GM19023 (cell line): ENCODE results near the gene RANGAP1.
"Not testable (repeated sequence)": the region's sequence is repeated elsewhere in the genome, so short reads cannot be mapped to it uniquely, and the experiment has no call there.

ENCODE experiments used
- ATAC-seq: cut with Tn5 transposase; IDR thresholded peaks from one replicate; pipeline ENCODE4 v1.9.1; 2021; ENCODE audit warnings: mild to moderate bottlenecking, moderate library complexity; ENCODE audit not compliant: unreplicated experiment

Gene RANGAP1

DNA sequence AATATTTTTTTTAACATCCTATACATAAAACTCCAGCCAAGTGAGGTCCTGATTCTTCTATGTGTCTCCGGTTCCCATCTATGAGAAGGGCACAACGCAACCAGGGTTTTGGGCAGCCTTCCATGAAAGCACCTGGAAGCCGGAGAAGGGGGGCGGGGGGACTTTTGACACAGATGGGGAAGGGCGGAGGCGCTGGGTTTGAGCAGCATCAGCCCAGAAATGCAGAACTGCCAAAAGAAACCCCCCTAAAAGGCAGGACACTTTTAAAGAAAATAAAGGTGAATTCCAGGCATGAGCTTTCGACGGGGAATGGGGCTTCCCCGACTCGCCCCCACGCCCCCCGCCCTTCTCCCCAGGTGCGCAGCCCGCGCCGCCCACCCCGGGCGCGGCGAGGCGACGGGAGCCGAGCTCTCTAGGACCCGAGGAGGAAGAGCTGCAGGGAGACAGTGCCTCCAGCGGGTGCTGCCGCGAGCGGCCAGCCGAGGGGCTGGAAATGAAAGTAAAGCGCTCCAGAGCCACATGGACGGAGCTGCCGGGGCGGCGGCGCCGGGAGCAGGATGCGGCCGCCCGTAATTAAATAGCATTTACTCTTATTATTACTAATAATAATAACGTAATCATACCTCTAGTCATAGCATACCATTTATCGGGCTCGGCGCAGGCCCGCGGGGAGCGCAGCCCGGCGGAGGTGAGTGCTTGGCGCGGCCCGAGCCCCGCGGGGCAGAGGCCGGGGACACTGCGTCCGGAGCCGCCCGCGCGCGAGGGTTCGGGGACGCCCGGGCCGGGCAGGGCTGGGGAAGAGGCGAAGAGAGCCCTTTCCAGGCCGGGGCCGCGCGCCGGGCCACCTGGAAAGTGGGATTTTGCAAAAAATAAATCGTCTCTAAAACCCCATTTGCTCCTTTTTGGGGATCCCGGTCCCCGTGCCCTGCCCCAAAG is 15.4 kb upstream of the RANGAP1 start, which contains the start of gene ZC3H7B:
Gene ZC3H7B, plus strand, starts transcription at position 441 of the 936 bp plus-strand sequence. CDS start 19,136 bp downstream, outside the sequence.
- ATAC-seq = peak; percentile 87

DNA sequence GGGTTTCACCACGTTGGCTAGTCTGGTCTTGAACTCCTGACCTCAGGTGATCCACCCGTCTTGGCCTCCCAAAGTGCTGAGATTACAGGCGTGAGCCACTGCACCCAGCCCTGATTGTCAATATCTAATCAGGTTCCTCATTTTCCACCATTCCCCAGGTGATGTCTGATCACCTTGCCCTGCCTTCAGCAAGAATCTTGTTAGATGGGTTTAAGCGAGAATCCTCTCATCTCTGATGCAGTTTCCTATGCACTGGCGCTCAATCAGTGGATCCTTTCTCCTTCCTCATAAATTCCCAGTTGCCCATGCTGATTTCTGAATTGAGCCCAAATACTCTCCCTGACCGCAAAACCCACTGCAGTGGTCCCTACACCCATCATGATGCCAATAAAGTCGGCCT is 14.7 kb upstream of the RANGAP1 start:
- no peak for ATAC-seq

DNA sequence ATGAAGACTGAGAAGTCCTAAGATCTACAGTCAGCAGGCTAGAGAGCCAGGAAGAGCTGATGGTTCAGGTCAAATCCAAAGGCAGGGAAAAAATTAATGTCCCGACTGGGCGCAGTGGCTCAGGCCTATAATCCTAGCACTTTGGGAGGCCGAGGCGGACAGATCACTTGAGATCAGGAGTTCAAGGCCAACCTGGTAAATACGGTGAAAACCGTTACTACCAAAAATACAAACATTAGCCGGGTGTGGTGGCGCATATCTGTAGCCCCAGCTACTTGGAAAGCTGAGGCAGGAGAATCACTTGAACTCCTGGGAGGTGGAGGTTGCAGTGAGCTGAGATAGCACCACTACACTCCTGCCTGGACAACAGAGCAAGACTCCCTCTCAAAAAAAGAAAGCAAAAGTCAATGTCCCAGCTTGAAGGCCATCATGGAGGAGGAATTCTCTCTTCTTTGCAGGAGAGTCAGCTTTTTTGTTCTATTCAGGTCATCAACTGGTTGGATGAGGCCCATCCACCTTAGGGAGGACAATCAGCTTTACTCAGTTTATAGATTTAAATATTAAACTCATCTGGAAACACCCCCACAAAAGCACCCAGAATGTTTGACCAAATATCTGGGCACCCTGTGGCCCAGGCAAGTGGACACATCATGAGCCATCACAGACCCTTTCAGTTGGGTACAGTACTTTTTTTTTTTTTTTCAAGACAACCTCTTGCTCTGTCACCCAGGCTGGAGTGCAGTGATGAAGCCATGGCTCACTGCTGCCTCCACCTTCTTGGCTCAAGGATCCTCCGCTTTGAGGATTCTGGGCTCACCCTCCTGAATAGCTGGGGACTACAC is 11.1 kb upstream of the RANGAP1 start:
- no peak for ATAC-seq

DNA sequence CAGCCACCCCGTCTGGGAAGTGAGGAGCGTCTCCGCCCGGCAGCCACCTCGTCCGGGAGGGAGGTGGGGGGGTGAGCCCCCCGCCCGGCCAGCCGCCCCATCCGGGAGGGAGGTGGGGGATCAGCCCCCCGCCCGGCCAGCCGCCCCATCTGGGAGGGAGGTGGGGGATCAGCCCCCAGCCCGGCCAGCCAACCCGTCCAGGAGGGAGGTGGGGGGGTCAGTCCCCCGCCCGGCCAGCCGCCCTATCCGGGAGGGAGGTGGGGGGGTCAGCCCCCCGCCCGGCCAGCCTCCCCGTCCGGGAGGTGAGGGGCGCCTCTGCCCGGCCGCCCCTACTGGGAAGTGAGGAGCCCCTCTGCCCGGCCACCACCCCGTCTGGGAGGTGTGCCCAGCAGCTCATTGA is 8.8 kb upstream of the RANGAP1 start:
- ATAC-seq = not testable (repeated sequence)

DNA sequence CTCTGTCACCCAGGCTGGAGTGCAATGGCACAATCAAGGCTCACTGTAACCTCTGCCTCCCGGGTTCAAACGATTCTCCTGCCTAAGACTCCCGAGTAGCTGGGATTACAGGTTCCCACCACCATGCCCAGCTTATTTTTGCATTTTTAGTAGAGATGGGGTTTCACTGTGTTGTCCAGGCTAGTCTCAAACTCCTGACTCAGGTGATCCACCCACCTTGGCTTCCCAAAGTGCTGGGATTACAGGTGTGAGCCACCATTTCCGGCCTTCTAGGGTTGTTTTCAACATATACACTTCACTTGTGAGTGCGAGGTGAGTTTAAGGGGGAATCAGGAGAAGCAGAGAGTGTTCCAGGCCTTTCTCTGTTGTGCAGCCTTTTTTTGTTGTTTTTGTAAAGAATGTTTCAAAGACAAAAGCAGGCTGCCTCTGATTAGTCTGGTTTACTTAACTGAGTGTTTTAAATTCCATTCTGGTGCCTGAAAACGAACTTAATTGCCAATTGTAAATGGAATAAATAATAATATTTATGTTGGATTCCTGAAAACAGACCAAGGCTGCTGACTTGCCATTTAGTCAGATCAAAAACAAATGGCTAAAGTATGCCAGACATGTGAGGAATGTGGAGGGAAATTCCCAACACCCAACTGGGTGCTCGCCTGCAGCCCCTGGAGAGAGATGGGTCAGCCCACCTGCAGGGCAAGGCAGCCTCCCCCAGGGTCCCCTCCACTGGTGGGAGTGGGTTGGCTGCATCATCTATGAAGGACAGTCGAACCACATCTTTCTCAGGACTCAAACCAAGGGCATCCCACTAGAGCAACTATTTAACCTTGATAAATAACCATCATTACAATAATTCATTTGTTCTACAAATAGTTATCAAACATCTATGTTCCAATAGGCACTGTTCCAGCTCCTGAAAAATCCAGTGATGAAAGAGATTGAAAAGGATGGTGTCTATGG is 4.6 kb upstream of the RANGAP1 start:
- no peak for ATAC-seq

DNA sequence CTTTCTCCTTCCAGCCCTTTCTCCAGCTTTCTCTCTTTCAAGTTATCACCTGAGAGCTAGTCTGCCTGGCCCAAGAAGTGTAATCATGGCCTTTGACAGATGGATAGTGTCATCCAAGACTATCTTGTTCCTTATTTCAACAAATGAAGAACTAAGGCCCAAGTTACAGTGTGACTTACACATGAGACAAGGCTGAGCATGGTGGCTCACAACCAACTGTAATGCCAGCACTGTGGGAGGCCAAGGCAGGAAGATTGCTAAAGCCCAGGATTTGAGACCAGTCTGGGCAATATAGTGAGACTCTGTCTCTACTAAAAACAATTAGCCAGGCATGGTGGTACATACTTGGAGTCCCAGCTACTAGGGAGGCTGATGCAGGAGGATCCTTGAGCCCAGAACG is 3.7 kb upstream of the RANGAP1 start:
- ATAC-seq = no peak

DNA sequence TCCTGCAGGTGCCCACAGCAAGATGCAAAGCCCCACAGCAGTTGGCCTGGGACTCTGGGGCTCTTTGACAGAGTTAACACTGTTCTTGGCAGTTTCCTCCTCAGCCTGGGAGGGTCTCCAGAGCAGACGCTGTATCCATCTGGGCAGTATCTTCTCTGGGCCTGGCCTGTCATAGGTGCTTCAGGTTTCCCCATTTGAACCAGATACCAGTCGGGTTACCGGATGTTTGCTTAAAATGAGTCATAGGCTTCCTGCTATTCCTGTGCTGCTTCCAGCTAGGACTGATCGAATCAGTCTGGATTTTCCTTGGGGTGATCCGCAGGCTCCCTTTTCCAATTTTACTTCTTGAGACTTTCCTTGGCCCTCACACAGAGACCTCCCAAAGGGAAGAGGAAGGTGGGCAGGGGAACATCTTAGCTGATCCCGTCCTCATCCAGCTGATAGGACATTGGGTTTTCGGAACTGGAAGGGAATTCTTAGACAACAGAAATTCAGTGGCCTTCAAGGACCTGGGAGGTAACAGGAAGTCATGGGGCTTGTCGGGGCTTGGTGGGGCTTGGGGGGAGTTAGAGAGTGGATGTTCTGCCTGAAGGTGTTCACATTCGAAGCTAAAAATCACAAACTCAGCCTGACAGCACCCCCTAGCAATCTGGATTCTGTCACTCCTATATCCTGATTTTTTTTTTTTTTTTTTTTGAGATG is 2.4 kb upstream of the RANGAP1 start:
- no peak for ATAC-seq

DNA sequence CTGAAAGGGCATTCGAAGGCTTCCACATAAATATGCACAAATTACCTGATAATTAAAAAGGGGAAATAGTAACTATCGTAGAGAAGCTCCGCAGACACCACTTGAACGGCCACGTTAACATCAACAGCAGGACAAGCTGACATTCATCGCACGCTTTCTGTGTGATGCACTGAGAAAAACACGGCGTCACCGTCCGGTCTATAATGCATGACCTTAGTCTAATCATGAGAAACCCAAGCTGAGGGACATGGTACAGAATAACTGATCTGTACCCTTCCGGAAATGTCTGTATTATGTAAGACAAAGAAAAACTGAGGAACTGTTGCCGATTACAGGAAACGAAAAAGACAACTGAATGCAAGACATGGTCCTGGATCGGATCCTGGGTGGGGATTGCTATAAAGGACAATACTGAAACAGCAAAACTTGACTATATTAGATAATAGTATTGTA is 678 bp upstream of the RANGAP1 start:
- peak; percentile 16 for ATAC-seq

DNA sequence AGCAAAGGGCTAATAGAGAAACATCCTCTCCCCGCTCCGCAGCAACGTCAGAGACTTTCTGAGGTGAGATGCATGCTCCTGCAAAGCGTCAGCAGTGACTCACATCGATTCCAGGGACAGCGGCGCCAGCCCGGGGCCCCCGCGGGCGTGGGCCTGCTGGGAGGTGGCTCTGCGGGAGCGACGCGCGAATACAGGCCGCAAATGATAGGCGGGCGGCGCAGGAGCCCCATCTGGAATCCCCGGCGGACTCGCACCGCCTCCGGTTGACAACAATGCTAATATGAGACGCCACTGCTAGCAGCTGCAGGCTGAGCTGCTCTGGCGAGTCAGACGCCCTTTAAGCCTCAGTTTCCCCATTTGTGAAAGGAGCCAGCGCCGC is 557 bp downstream of the RANGAP1 start:
- peak; percentile 10 for ATAC-seq

DNA sequence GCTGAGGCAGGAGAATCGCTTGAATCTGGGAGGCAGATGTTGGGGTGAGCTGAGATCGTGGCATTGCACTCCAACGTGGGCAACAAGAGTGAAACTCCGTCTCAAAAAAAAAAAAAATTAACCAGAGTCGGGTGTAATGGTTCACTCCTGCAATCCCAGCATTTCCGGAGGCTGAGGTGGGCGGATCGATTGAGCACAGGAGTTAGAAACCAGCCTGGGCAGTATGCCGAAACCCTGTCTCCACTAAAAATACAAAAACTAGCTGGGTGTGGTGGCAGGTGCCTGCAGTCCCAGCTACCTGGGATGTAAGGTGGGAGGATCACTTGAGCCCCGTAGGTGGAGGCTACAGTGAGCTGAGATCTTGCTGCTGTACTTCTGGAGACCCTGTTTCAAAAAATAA is 1.5 kb downstream of the RANGAP1 start:
- no peak for ATAC-seq

DNA sequence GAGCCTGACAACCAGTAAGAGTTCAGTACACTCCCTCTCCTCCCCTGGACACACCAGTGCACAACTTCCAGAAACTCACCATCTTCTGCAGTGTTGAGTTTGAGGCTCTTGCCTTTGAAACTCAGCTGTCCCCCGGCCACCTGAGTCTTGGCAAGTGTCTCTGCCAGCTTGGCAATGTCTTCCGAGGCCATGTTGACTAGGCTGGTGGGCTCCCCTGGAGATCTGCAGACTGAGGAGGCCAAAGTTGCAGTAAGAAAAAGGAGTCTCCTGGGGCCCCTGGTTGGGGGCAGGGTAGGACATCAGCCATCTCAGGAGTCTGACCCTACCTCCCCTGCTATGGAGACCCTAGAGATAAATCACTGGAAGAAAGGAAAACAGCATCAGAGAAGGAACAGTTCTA is 5.1 kb downstream of the RANGAP1 start:
- ATAC-seq = no peak

DNA sequence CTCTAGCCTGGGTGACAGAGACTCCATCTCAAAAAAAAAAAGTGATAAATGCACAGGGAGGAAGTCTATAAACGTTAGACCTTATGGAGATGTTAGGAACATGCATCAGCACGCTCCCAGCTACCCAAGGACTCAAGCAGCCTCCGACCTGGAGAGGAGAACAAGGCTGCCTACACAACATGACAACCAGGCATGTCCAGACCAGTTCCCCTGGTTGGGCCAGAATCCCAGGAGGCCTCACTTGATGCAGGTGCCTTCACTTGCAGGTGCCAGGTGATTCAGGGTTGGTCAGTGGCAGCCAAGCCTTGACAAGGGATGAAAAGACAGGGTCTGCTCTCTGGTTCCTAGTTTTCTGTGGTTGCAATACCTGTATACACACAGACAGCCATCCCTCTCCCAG is 5.9 kb downstream of the RANGAP1 start:
- no peak for ATAC-seq

DNA sequence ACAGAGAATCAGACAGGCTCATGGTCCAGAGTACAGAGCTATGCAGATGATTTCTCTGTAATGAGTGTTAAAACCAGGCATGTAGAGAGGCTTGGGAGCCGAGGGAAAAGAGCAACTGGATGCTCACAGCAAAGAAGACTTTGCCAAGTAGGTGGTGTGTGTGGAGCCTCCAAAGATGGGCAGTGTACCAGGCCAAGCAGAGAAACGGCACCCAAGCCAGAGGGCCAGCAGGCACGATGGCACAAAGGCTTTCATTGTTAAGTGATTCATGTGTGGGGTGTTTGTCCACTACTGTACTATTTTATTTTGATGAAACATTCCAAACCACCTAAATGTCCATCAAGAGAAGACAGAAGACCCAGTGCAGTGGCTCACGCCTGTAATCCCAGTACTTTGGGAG is 11.1 kb downstream of the RANGAP1 start:
- ATAC-seq = no peak

DNA sequence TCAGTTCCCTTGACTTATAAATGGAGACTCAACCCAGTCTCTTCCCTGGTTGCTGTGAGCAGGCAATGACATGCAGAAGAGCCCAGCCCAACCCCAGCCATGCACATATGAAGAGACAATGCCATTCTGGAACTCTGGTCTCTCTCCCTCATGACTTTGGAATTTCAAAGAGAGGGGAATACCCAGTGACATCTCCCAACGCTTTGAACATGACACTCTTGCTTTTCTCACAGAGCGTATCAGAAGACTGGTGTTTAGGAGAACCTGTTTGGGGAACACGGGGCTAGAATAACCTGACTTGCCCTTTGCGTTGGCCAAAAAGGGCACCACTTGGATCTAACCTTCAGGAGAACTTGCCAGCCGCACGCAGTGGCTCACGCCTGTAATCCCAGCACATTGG is 12.9 kb downstream of the RANGAP1 start:
- no peak for ATAC-seq

DNA sequence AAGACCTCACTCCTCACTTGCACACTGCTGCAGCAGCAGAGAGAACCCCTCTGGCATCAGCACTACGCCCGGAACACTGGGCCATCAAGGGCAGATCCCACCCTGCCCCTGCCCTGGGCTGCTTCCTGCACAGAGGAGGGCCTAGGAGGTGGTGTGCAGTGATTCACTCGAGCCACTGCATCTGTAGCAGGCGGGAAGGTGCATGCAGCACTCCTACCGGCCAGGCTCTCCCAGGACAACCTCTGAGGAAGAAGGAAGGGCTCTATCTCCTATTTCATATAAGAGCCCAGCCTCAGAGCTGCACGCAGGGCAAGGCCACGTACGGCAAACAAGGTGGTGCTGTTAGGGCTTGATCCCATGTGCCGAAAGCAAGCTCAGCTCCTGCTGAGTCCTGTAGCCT is 14.2 kb downstream of the RANGAP1 start:
- ATAC-seq = no peak

DNA sequence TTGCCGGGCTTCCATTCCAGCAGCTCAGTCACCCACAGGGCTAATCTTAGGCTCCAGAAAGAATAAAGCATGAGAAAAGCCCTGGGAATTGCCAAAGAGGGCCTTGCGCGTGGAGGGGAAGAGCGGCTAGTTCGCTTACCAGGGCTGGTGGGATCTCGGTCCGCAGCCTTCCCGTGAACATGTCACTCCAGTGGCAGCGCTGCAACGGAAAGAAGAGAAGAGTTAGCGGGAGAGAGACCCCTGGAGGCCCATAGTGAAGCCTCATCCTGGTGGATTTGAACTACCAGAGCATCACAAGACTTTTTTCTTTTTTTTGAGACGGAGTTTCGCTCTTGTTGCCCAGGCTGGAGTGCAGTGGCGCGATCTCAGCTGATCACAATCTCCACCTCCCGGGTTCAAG is 18.0 kb downstream of the RANGAP1 start:
- ATAC-seq = no peak

DNA sequence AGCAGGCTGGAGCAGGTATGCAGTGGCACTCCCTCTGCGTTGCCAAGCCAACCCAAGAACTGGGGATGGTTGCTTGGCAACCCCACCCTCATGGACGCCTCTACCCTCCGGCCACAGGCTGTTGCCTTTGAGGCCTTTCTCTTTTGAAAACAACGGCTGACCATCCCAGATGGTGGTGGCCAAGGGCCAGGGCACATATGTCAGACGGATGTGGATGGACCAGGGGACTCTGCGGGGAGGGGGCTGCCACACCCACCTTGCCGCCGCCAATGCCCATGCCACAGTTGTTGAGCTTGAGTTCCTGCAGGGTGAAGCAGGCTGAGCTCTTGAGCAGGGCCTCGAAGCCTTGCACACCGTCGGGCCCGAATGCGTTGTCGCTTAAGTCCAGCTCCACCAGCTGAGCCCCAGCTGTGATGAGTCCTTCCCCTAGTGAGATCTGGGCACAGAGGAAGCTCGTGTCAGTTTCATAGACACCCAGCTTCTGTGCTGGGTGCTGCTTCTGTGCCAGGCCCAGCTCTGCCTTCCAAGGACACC is 21.5 kb downstream of the RANGAP1 start:
- ATAC-seq = no peak

DNA sequence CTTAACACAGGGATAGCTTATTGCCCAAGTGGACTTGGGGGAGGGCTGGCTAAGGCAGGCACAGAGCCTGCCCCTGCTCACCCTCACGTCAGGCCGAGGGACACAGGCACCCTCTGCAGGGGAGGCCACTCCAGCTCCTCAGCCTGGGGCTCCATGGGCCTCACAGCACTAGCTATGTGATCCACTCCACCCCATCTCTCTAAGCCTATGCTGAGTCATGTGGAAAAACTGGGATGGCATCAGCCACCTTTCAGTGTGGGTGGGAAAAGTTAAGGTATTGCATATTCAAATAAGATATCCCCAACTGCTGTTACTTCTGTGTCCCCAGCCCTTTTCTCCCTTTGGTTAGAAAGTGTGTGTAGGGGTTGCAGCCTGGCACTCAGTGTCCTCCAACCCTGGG is 22.3 kb downstream of the RANGAP1 start:
- no peak for ATAC-seq

DNA sequence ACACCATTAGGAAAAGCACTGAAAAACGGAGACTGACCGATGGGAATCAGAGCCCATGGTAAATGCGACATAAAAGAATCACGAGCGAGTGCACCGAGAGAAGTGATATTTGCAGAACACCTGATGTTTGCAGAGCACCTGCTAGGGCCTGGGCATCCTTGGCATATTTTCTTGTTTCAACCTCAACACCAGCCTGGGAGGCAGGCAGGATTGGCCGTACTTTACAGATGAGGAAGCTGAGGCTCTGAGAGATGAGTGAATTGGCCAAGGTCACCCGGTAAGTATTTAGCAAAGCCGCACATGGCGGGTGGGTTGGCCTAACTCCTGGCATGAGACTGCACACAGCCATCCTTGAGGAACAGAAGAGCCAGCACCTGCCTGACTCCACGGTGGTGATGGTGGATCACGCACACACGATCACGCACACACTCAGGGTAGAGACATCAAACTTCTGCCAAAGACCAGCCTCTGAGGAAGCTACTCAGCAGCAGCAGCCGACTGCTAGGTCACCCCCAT is 23.7 kb downstream of the RANGAP1 start:
- ATAC-seq = no peak
